B cell (primary cell): ENCODE results near the gene SRRM4. TPM values are rescaled to one million over a fixed set of nuclear protein-coding genes. Genes with fewer than 3 reads are reported as not detected.

Source experiments
- ATAC-seq: fragments of 200-7000 bp; cut with Tn5 transposase; one replicate; pipeline ENCODE4 v1.10.0; 2021; ENCODE audit warnings: low read depth, mild to moderate bottlenecking, moderate number of reproducible peaks, moderate library complexity
- CTCF ChIA-PET: fragments of 350-600 bp; sonication (Branson Sonifier 250); formaldehyde crosslinking; loops from one replicate; lab custom pipeline; 2021; ENCODE audit warnings: antibody characterized with exemption, inconsistent platforms; lab: Charles Lee
- POLR2A ChIA-PET: fragments of 350-600 bp; sonication (Branson Sonifier 250); formaldehyde crosslinking; loops from one replicate; lab custom pipeline; 2021; ENCODE audit warnings: antibody characterized with exemption; lab: Charles Lee
- DNase-seq: peaks from one replicate; pipeline ENCODE4 v3.0.0; 2013
- H2AFZ ChIP-seq: 2 replicates; pipeline ENCODE4 v1.6.1; 2012; ENCODE audit warnings: mild to moderate bottlenecking, low read depth, low read length; ENCODE audit not compliant: insufficient read depth, poor library complexity, severe bottlenecking
- H3K27ac ChIP-seq, 2 donors: 1 replicate in 1 of 2; 2 replicates in 1 of 2; pipeline ENCODE4 v1.5.1; 2012 to 2013; ENCODE audit warnings: low read length in 2 of 2, mild to moderate bottlenecking in 2 of 2, moderate library complexity in 1 of 2
- H3K27me3 ChIP-seq, 4 experiments: fragments of 200-600 bp in 1 of 4; sonication (generic) in 1 of 4; replicated peaks in 1 of 4; 1 replicate in 2 of 4; 2 replicates in 2 of 4; pipeline versions ENCODE4 v1.6.1 to v1.7.0; 2013 to 2016; ENCODE audit warnings: low read length in 3 of 4, mild to moderate bottlenecking in 2 of 4, mixed read lengths in 1 of 4, moderate library complexity in 1 of 4; ENCODE audit not compliant: insufficient read depth in 4 of 4, control insufficient read depth in 3 of 4; ENCODE audit errors: control extremely low read depth in 1 of 4
- H3K36me3 ChIP-seq, 2 experiments: replicated peaks in 1 of 2; 1 replicate in 1 of 2; 2 replicates in 1 of 2; pipeline versions ENCODE4 v1.6.1 to v1.7.1; 2013; ENCODE audit warnings: low read length in 1 of 2; ENCODE audit not compliant: insufficient read depth in 2 of 2, control insufficient read depth in 1 of 2; ENCODE audit errors: control extremely low read depth in 1 of 2, extremely low read depth in 1 of 2
- H3K4me1 ChIP-seq, 2 donors: fragments of 200-600 bp in 1 of 2; sonication (generic) in 1 of 2; 1 replicate in 1 of 2; 2 replicates in 1 of 2; pipeline versions ENCODE4 v1.5.1 to v1.6.1; 2013 to 2017; ENCODE audit warnings: low read length in 2 of 2; ENCODE audit not compliant: control insufficient read depth in 2 of 2, insufficient read depth in 2 of 2
- H3K4me2 ChIP-seq: replicated peaks from 2 replicates; pipeline ENCODE3; 2012; ENCODE audit warnings: mild to moderate bottlenecking, low read depth, low read length; ENCODE audit not compliant: poor library complexity, severe bottlenecking
- H3K4me3 ChIP-seq, 5 experiments: fragments of 200-600 bp in 1 of 5; sonication (generic) in 1 of 5; 1 replicate in 3 of 5; 2 replicates in 2 of 5; pipeline versions ENCODE4 v1.5.1 to v1.7.0; 2011 to 2016; ENCODE audit warnings: low read length in 4 of 5, mild to moderate bottlenecking in 4 of 5, low read depth in 2 of 5, control low read depth in 1 of 5, moderate library complexity in 1 of 5; ENCODE audit not compliant: insufficient read depth in 1 of 5; ENCODE audit errors: control extremely low read depth in 1 of 5, extremely low read depth in 1 of 5
- H3K79me2 ChIP-seq: fragments of 200-600 bp; sonication (generic); one replicate; pipeline ENCODE4 v1.6.0; 2016; ENCODE audit warnings: low read length; ENCODE audit not compliant: control insufficient read depth, insufficient read depth
- H3K9ac ChIP-seq: fragments of 200-600 bp; sonication (generic); 2 replicates; pipeline ENCODE4 v1.6.1; 2017; ENCODE audit warnings: mild to moderate bottlenecking, low read length, moderate library complexity
- H3K9me3 ChIP-seq, 3 donors: one replicate each; pipeline versions ENCODE4 v1.6.1 to v1.7.1; 2013; ENCODE audit warnings: low read length in 2 of 3; ENCODE audit not compliant: control insufficient read depth in 2 of 3, insufficient read depth in 1 of 3; ENCODE audit errors: control extremely low read depth in 1 of 3
- H4K20me1 ChIP-seq: 2 replicates; pipeline ENCODE4 v1.6.0; 2012; ENCODE audit warnings: mild to moderate bottlenecking, low read length; ENCODE audit not compliant: insufficient read depth, control insufficient read depth, poor library complexity, severe bottlenecking
- H3K27ac Mint-ChIP-seq: one replicate; pipeline ENCODE4 v1.8.0; 2021; ENCODE audit warnings: mixed read lengths
- H3K27me3 Mint-ChIP-seq: one replicate; pipeline ENCODE4 v1.8.0; 2021; ENCODE audit warnings: mixed read lengths
- H3K4me1 Mint-ChIP-seq: one replicate; pipeline ENCODE4 v1.8.0; 2021; ENCODE audit warnings: mixed read lengths
- H3K4me3 Mint-ChIP-seq: one replicate; pipeline ENCODE4 v1.8.0; 2021; ENCODE audit warnings: mixed read lengths
- H3K9me3 Mint-ChIP-seq: one replicate; pipeline ENCODE4 v1.8.0; 2022; ENCODE audit warnings: mixed read lengths; ENCODE audit not compliant: insufficient read depth
- EZH2 ChIP-seq: IDR thresholded peaks from 2 replicates; pipeline ENCODE4 v1.6.1; 2012; ENCODE audit warnings: borderline replicate concordance, low read depth, mild to moderate bottlenecking, moderate library complexity, low read length; ENCODE audit not compliant: insufficient read depth, poor library complexity, severe bottlenecking
- WGBS: methylation state at CpG from one replicate; pipeline ENCODE4 v1.1.5; 2013; ENCODE audit warnings: missing lambda C conversion rate; ENCODE audit not compliant: insufficient coverage; 5-methylcytosine and 5-hydroxymethylcytosine counted together
- intact Hi-C: fragments of 100-400 bp; cut with micrococcal nuclease; formaldehyde crosslinking; loops from one replicate; pipeline ENCODE4 v1.10.0; 2022
- polyA plus RNA-seq: library from polyadenylated mRNA; depleted of rRNA; stranded (reverse); fragments of >200 nt; gene quantifications from 2 replicates; pipeline ENCODE4 v1.2.3, GENCODE V29; 2012
- total RNA-seq, 2 donors: library from RNA; stranded (reverse); fragments of 120-200 nt in 1 of 2; gene quantifications; 1 replicate in 1 of 2; 2 replicates in 1 of 2; pipeline versions ENCODE4 v1.2.3 to v1.2.4, GENCODE V29; 2013 to 2022
- TF ChIP-seq, protein P1 (sequence below): fragments of 200-600 bp; IDR thresholded peaks from one replicate; pipeline ENCODE4 v1.8.0; 2022; ENCODE audit warnings: antibody characterized with exemption, mild to moderate bottlenecking

SRRM4 gene
- total and polyA plus RNA-seq, 2 donors (not counting 1 experiment from before 2014, with no cell fraction given): not detected

GRCh38 chr12:119082016-119082415 is 100.7 kb downstream of the SRRM4 start:
- no peak overlapping the region for H3K4me2 ChIP-seq
- 76% methylated on average over 4 of the region's 7 CpGs for whole genome bisulfite sequencing
- intact Hi-C loops: no loop called here
- no peak for ATAC-seq
- H4K20me1 ChIP-seq: no peaks in the 10 kb centered on the region
- ChIA-PET POLR2A (no interaction called here), CTCF (no interaction called here)
- no peak overlapping the region for H3K9ac ChIP-seq
- no peaks in the 10 kb centered on the region for H3K27me3 ChIP-seq
- no peak overlapping the region for H3K27ac ChIP-seq
- no peak overlapping the region for H2AFZ ChIP-seq
- H3K36me3 ChIP-seq: no peaks in the 10 kb centered on the region
- H3K4me1 ChIP-seq: no peaks in the 10 kb centered on the region
- Mint-ChIP-seq H3K4me3 (no peak overlapping the region), H3K4me1 (no peaks in the 10 kb centered on the region), H3K9me3 (no peaks in the 10 kb centered on the region), H3K27ac (no peak overlapping the region), H3K27me3 (peaks cover 8% of the 10 kb centered on the region)
- no peaks in the 10 kb centered on the region for H3K79me2 ChIP-seq
- H3K4me3 ChIP-seq: no peak overlapping the region
- no peaks in the 10 kb centered on the region for H3K9me3 ChIP-seq
- DNase-seq: no peak
- no peak for TF ChIP-seq EZH2
- TF ChIP-seq, protein P1, sequence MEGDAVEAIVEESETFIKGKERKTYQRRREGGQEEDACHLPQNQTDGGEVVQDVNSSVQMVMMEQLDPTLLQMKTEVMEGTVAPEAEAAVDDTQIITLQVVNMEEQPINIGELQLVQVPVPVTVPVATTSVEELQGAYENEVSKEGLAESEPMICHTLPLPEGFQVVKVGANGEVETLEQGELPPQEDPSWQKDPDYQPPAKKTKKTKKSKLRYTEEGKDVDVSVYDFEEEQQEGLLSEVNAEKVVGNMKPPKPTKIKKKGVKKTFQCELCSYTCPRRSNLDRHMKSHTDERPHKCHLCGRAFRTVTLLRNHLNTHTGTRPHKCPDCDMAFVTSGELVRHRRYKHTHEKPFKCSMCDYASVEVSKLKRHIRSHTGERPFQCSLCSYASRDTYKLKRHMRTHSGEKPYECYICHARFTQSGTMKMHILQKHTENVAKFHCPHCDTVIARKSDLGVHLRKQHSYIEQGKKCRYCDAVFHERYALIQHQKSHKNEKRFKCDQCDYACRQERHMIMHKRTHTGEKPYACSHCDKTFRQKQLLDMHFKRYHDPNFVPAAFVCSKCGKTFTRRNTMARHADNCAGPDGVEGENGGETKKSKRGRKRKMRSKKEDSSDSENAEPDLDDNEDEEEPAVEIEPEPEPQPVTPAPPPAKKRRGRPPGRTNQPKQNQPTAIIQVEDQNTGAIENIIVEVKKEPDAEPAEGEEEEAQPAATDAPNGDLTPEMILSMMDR: no peak

DNA sequence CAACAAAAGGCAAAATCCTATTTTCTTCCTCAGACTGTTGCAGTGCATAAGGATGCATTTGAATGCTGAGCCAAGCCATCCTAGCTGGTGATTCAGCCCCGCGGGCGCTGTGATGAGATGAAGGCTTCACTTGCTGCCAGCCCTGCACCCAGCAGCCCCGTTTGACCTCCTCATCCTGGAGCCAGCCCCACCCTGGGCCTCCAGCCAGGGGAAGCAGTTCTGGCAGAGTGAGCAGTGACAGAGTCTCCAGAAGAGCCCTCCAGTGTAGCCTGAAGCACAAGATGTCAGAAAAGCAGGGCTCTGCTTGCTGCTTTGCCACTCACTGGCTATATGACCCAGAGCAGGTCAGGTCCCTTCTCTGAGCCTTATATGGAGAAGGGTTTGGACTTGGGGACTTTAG is 101.2 kb downstream of the SRRM4 start:
- DNase-seq: no peak
- H3K36me3 ChIP-seq: no peaks in the 10 kb centered on the region
- no peak overlapping the region for H3K27ac ChIP-seq
- TF ChIP-seq, protein P1: no peak
- no peak for TF ChIP-seq EZH2
- WGBS: 48% methylated on average over 4 of the region's 4 CpGs
- H4K20me1 ChIP-seq: no peaks in the 10 kb centered on the region
- no peak overlapping the region for H3K4me3 ChIP-seq
- no peaks in the 10 kb centered on the region for H3K9me3 ChIP-seq
- Mint-ChIP-seq H3K27me3 (peaks cover 9% of the 10 kb centered on the region), H3K9me3 (no peaks in the 10 kb centered on the region), H3K4me3 (no peak overlapping the region), H3K27ac (no peak overlapping the region), H3K4me1 (no peaks in the 10 kb centered on the region)
- CTCF ChIA-PET: no interaction called here
- no peaks in the 10 kb centered on the region for H3K79me2 ChIP-seq
- H3K4me2 ChIP-seq: no peak overlapping the region
- H2AFZ ChIP-seq: no peak overlapping the region
- no peak overlapping the region for H3K9ac ChIP-seq
- no peaks in the 10 kb centered on the region for H3K27me3 ChIP-seq
- H3K4me1 ChIP-seq: no peaks in the 10 kb centered on the region
- intact Hi-C loops: no loop called here
- POLR2A ChIA-PET: no interaction called here
- ATAC-seq: no peak
